ENCODE results near the gene RNF187.
A peak's percentile ranks its signal among the peaks of the same experiment; 100 is the strongest.

RNF187 gene

GRCh38 chr1:228487336-228488124 is at the start of gene RNF187:
TSS of gene RNF187 (plus strand) at chr1:228487382.
- DNase-seq: peak in 11 of 58 donors; percentile 46 to 90 (median 82)

GRCh38 chr1:228437424-228437962 is 49.7 kb upstream of the RNF187 start:
- no peak for DNase-seq

- DNase-seq: no peak
Observed at GRCh38 chr1:228438266-228438665, 48.9 kb upstream of the RNF187 start.

GRCh38 chr1:228440761-228441500 is 46.3 kb upstream of the RNF187 start:
- DNase-seq: no peak

GRCh38 chr1:228443395-228443794 is 43.8 kb upstream of the RNF187 start:
- no peak for DNase-seq

- DNase-seq: no peak
Observed at GRCh38 chr1:228445490-228445842, 41.7 kb upstream of the RNF187 start.

- peak in 25 of 58 donors; percentile 5 to 57 (median 23) for DNase-seq
Observed at GRCh38 chr1:228445843-228446650, 41.1 kb upstream of the RNF187 start.

- no peak for DNase-seq
Observed at GRCh38 chr1:228446852-228447251, 40.3 kb upstream of the RNF187 start.

- DNase-seq: no peak
Observed at GRCh38 chr1:228448372-228448771, 38.8 kb upstream of the RNF187 start.

GRCh38 chr1:228450200-228450599 is 37.0 kb upstream of the RNF187 start:
- no peak for DNase-seq

GRCh38 chr1:228452194-228453021 is 34.8 kb upstream of the RNF187 start:
- peak in 1 of 58 donors; percentile 45 for DNase-seq

- no peak for DNase-seq
Observed at GRCh38 chr1:228453022-228453560, 34.1 kb upstream of the RNF187 start.

GRCh38 chr1:228453614-228454013 is 33.6 kb upstream of the RNF187 start:
- no peak for DNase-seq

GRCh38 chr1:228454238-228454637 is 32.9 kb upstream of the RNF187 start:
- DNase-seq: no peak

GRCh38 chr1:228455715-228456114 is 31.5 kb upstream of the RNF187 start:
- DNase-seq: no peak

- DNase-seq: no peak
Observed at GRCh38 chr1:228456252-228457016, 30.7 kb upstream of the RNF187 start.

GRCh38 chr1:228457017-228457395 is 30.2 kb upstream of the RNF187 start:
- peak in 1 of 58 donors; percentile 47 for DNase-seq

- peak; percentile 39 to 95 (median 84) for DNase-seq
Observed at GRCh38 chr1:228457396-228458176, 29.6 kb upstream of the RNF187 start.
